Lower leg skin (tissue), 3 donors: ENCODE measurements around the gene GPC3.
"Not testable (repeated sequence)": the region's sequence is repeated elsewhere in the genome, so short reads cannot be mapped to it uniquely, and the experiment has no call there.

Experiments used
- CTCF ChIP-seq, 3 donors: fragments of 450-650 bp; IDR thresholded peaks; one replicate each; pipeline ENCODE4 v1.5.1; 2016; ENCODE audit warnings: antibody characterized with exemption in 3 of 3, mild to moderate bottlenecking in 3 of 3, moderate library complexity in 2 of 3
- POLR2A ChIP-seq, 2 donors: fragments of 450-650 bp; IDR thresholded peaks; one replicate each; pipeline ENCODE4 v1.6.1; 2016 to 2017; ENCODE audit warnings: antibody characterized with exemption in 2 of 2, mild to moderate bottlenecking in 1 of 2, moderate library complexity in 1 of 2

GRCh38 chrX:133762976-133763548 lies 222.3 kb downstream of the GPC3 start:
- TF ChIP-seq POLR2A, CTCF (IDR thresholded peaks at IDR 0.05): not testable (repeated sequence)
